GM18502 (cell line): Measurements from ENCODE around the gene TCEA2.

Source experiments
- ATAC-seq: cut with Tn5 transposase; IDR thresholded peaks from one replicate; pipeline ENCODE4 v1.9.1; 2021; ENCODE audit warnings: mild to moderate bottlenecking; ENCODE audit not compliant: unreplicated experiment, poor library complexity

The TCEA2 gene

DNA sequence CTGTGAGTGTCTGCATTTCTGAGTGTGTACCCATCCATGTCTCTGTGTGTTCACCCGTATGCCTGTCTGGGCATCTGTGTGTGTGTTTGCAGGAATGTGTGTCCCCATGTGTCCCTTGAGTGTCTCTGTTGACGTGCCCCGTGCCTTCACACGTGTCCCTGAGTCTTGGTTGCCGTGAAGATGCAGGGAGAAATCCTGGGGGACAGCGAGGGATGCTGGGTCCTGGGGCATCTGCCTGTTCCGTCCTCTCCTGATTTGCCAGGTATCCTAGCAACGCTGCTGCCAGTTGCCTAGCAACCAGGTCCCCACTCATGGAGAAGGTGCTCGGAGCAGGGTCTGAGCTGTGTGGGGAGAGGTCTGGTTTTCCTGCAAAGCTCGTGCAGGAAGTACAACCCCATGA lies 27.2 kb downstream of the TCEA2 start:
- ATAC-seq: no peak

DNA sequence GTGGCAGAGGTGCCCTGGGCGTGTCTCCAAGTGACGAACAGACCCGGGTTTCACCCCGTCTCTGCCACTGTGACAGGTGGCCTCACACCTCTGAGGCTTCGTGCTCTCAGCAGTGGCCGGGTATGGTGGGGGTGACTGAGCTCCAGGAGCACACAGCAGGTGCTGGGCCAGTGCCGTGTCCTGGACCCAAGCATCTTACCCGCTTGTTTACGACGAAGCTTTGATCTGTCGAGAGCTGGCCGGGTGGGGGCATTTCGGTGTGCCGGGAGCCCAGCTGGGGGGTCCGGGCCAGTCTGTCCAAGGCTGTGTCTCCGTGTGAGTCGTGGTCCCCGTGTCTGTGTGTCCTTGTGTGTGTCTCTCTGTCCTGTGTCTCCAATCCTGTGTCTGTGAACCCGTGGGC lies 28.3 kb downstream of the TCEA2 start:
- ATAC-seq: no peak

- no peak for ATAC-seq
These were observed 28.8 kb downstream of the TCEA2 start for GRCh38 chr20:64091770-64092169.

DNA sequence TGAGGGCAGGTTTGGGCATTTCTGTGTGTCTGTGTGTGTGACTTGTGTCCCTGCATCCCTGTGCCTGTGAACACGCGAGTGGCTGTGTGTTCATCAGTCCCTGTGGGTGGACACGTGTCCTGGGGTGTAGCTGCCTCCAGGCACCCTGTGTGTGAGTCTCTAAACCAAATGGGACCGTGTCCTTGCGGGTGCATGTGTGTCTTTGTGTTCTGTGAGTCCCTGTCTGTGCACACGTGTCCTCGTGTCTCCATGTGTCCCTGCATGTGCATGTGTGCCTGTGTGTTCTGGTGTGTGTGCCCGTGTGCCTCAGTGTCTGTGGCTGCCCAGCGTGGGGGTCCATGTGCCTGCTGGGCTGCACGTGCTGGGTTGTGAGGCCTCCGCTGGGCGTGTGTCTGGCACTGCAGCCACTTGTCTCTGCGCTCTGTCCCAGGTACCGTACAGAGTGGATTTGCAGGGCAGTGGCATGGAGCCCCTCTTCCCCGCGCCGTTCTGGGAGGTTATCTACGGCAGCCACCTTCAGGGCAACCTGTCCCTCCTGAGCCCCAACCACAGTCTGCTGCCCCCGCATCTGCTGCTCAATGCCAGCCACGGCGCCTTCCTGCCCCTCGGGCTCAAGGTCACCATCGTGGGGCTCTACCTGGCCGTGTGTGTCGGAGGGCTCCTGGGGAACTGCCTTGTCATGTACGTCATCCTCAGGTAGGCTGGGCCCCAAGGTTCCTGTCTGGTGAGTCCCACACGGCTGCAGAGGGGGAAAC lies 29.4 kb downstream of the TCEA2 start:
- no peak for ATAC-seq

DNA sequence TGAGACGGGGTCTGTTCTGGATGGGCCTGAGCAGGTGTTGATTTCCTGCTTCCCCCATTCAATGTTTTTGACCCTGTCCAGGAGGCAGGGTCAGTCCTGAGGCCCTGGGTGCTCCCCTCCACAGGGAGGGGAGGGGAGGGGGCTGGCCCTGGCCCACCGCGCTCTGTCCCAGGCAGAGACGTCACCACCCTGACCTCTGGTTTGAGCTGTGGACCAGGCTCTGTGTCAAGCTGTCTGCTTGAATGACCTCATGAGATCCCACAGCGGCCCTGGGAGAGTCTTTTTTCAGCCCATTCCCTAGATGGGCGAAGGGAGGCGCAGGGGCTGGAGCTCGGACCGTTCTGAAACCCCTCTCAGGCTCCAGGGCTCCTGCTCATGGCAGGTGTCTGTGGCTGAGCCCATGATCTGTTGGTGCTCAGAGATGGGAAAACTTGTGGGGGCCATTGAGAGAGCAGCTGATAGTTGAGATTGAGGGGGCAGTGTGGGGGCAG lies 30.1 kb downstream of the TCEA2 start:
- no peak for ATAC-seq

- ATAC-seq: no peak
These were observed 32.5 kb downstream of the TCEA2 start for GRCh38 chr20:64095455-64095854.

DNA sequence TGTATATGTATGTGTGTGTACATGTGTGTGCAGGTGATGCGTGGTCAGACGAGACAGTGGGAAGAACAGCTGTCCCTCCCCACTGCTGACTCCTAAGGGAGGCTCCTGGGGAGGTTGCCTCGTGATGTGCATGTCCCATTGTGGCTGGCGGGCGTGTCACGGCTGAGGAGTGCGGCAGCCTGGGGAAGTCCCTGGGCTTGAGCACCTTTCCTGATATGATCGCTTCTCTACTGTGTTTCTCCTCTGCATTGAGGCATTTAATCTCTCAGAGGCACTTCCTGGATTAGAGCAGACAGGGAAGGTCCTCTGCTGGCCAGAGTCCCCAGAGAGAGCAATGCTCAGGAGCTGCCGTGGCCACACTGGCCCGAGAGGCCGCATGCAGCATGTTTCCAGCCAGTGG lies 32.9 kb downstream of the TCEA2 start:
- no peak for ATAC-seq

GRCh38 chr20:64096535-64096934 lies 33.5 kb downstream of the TCEA2 start:
- ATAC-seq: no peak

DNA sequence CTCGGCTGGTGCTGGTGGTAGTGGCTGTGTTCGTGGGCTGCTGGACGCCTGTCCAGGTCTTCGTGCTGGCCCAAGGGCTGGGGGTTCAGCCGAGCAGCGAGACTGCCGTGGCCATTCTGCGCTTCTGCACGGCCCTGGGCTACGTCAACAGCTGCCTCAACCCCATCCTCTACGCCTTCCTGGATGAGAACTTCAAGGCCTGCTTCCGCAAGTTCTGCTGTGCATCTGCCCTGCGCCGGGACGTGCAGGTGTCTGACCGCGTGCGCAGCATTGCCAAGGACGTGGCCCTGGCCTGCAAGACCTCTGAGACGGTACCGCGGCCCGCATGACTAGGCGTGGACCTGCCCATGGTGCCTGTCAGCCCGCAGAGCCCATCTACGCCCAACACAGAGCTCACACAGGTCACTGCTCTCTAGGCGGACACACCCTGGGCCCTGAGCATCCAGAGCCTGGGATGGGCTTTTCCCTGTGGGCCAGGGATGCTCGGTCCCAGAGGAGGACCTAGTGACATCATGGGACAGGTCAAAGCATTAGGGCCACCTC lies 35.5 kb downstream of the TCEA2 start:
- ATAC-seq: no peak

DNA sequence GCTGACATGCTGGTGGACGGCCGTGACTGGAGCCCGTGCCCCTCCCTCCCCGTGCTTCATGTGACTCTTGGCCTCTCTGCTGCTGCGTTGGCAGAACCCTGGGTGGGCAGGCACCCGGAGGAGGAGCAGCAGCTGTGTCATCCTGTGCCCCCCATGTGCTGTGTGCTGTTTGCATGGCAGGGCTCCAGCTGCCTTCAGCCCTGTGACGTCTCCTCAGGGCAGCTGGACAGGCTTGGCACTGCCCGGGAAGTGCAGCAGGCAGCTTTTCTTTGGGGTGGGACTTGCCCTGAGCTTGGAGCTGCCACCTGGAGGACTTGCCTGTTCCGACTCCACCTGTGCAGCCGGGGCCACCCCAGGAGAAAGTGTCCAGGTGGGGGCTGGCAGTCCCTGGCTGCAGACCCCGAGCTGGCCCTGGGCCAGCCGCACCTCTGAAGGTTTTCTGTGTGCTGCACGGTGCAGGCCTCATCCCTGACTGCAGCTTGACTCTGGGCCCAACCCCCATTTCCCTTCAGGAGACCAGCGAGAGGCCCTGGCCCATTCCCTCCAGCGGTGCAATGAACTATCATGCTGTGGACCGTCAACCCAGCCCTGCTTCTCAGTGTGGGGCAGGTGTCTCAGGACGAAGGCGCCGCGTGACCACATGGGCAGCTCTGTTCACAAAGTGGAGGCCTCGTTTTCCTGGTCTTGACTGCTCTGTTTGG lies 36.2 kb downstream of the TCEA2 start:
- no peak for ATAC-seq

DNA sequence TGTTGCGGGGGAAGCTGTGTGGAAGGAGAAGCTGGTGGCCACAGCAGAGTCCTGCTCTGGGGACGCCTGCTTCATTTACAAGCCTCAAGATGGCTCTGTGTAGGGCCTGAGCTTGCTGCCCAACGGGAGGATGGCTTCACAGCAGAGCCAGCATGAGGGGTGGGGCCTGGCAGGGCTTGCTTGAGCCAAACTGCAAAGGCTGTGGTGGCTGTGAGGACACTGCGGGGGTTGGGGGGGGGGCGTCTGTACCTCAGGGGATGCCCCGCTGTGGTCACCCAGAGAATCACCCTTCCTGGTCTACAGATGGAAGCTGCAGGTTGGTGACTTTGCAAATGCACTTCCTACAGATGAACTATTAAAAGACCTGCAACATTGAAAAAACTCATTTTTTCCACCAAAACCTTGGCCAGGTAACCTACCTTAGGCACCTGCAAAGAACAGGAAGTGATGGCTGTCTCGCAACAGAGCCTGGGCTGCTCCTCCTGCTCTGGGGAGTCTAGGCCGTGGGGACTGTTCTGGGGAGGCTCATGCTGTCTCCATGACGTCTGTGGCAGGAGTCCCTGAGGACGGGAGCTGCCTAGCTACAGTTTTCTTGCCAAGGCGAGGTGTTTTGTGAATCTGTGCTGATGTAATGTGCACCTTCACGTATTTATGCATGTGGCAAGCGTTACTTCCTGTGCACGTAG lies 37.0 kb downstream of the TCEA2 start:
- ATAC-seq: no peak

- no peak for ATAC-seq
These were observed 37.5 kb downstream of the TCEA2 start for GRCh38 chr20:64100566-64100888.

GRCh38 chr20:64100946-64101688 lies 38.1 kb downstream of the TCEA2 start:
- ATAC-seq: no peak

DNA sequence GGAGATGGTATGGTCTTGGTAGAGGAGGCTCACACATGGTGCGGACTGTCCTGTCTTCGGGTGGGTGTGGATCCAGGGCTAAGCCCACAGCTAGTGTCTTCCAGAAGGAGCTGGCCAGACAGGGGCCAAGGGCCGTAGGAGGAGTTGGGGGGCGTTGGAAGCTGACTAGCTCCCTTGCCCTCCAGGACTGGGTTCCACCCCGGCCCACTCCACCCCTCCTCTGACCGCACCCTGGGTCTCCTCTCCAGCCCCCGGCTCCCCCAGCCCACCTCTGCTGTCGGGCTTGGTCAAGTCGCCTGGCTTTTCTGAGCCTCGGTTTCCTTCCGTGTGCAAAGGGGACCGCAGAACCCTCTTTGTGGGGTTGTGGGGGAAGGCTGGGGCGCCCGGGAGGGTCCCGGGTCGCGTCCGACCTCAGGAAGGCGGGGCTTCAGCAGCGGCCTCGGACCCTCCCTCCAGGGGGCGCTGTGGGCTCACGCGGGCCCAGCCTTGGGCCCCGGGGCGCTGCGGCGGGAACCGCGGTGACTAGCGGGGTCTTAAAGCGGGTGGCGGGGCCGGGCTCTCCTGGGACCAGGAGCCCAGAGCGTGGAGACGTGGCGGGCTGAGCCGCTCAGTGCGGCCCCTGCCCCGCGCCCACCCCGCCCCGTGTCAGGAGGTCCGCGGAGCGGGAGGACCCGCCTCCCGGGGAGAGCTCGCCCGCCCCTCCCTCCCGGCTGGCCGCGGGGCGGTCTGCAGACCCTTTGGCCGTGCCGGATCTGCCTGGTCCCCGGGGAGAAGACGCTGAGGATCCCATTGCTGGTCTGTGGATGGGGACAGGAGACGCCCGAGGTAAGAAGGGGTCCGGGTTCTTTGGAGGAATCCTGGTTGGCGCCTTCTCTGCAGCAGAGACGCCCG lies 39.0 kb downstream of the TCEA2 start:
- ATAC-seq: no peak

- ATAC-seq: no peak
These were observed 39.8 kb downstream of the TCEA2 start for GRCh38 chr20:64102647-64103354.

DNA sequence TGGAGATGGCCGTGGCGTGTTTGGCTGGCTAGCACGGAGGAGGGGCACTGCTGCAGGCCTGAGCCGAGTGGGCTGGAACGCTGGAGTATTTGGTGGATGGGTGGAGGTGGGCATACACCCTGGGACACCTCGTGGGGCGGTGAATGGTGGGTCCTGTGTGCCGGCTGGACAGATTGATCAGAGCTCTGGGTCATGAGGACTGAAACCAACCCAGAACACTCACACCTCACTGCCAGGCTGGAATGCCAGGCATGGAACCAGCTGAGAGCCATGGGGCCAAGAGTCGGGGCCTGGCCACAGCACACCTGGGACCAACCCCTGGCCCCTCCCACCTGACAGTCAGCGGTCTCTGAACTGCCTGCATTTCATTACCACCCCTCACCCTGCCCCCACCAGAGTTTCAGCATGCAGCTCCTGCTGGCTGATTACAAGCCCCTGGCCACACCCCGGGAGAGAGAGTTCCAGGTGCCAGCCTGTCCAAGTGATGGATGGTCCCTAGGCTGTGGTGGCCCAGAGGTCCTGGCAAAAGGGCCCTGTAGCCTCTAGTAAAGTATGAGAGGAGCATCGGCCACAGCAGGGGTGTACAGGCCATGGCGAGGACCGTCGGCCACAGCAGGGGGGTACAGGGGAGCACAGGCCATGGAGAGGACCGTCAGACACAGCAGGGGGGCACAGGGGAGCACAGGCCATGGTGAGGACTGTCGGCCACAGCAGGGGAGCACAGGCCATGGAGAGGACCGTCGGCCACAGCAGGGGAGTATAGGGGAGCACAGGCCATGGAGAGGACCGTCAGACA lies 41.1 kb downstream of the TCEA2 start:
- ATAC-seq: no peak

DNA sequence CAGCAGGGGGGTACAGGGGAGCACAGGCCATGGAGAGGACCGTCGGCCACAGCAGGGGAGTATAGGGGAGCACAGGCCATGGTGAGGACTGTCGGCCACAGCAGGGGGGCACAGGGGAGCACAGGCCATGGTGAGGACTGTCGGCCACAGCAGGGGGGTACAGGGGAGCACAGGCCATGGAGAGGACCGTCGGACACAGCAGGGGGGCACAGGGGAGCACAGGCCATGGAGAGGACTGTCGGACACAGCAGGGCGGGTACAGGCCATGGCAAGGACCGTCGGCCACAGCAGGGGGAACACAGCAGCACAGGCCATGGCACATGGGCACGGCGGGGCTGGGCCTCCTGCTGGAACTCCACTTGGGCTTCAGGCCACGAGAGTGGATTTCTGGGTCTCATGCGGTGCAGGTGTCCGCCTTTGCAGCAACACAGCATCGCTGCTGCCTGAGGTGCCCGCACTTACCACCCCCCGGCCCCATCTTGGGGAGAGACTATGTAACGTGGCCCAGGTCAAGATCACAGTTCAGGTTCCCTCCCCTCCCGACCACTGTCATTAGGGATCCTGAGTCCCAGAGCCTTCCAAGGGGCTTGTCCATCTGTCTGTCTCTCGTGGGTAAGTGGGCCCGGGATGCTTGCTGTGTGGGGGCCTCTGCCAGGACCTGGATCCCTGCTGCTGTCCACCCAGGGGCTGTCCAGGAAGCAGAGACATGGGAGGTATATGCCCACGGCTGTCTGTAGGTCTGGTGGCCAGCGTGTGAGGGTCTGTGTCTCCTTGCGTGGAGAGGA lies 41.9 kb downstream of the TCEA2 start:
- ATAC-seq: no peak
